Measurements from ENCODE around the gene CLEC16A. TPM values are rescaled to one million over a fixed set of nuclear protein-coding genes. Genes with fewer than 3 reads are reported as not detected.

Gene CLEC16A
- total and polyA plus RNA-seq, 2 experiments from 2014 or later, result 9.9 to 24.1 TPM

GRCh38 chr16:11003141-11003540 is 58.8 kb downstream of the CLEC16A start:
- Mint-ChIP-seq H3K36me3 (ENCODE audit: low read depth) (peaks cover 3% of the 10 kb centered on the region; the same call in 1 of the 3 replicates), H3K4me3 (no peak overlapping the region), H3K9me3 (no peaks in the 10 kb centered on the region), H3K4me1 (peaks cover 6% of the 10 kb centered on the region), H3K27me3 (ENCODE audit: insufficient read depth, low read depth, poor library complexity) (peaks cover 2% of the 10 kb centered on the region), H3K27ac (no peak overlapping the region)
- Histone ChIP-seq H3K4me3 (no peak overlapping the region), H3F3A (replicated peaks; ENCODE audit: low read depth) (no peaks in the 10 kb centered on the region), H3K36me3 (ENCODE audit: insufficient read depth) (no peaks in the 10 kb centered on the region), H3K27ac (ENCODE audit: low read depth) (no peak overlapping the region), H3K4me2 (no peak overlapping the region), H2AFZ (no peak overlapping the region), H3K9me2 (ENCODE audit: insufficient read depth) (no peaks in the 10 kb centered on the region), H3K79me2 (replicated peaks; ENCODE audit: insufficient read depth) (no peaks in the 10 kb centered on the region), H4K20me1 (replicated peaks; ENCODE audit: insufficient read depth) (peaks cover 5% of the 10 kb centered on the region; the same call in 1 of the 2 replicates), H3K27me3 (ENCODE audit: insufficient read depth) (no peaks in the 10 kb centered on the region), H3K4me1 (ENCODE audit: insufficient read depth) (no peaks in the 10 kb centered on the region)
- no peak for TF ChIP-seq CTCF (conservative IDR thresholded peaks at IDR 0.05; ENCODE audit: low read depth in 2 of 2)
- TF ChIP-seq EZH2 (IDR thresholded peaks at IDR 0.05; ENCODE audit: low read depth, unreplicated experiment), result no peak
- TF ChIP-seq STAT1 (IDR thresholded peaks at IDR 0.05; ENCODE audit: unreplicated experiment), result no peak
- TF ChIP-seq POLR2AphosphoS5 (IDR thresholded peaks at IDR 0.05; ENCODE audit: low read depth), result no peak
- TF ChIP-seq CREB1 (CRISPR knock-in tag; IDR thresholded peaks at IDR 0.05; ENCODE audit: low read depth), result no peak
- TF ChIP-seq ZNF331 (CRISPR knock-in tag; IDR thresholded peaks at IDR 0.05; ENCODE audit: low read depth), result no peak
- ATAC-seq (no peak), DNase-seq (ENCODE audit: low spot score) (no peak)

GRCh38 chr16:11004351-11004750 is 60.0 kb downstream of the CLEC16A start:
- no peak overlapping the region for H3K4me3 Mint-ChIP-seq
- TF ChIP-seq CREB1 (CRISPR knock-in tag; IDR thresholded peaks at IDR 0.05; ENCODE audit: low read depth) (no peak), REST (IDR thresholded peaks at IDR 0.05; ENCODE audit: unreplicated experiment) (no peak), EZH2phosphoT487 (IDR thresholded peaks at IDR 0.05; ENCODE audit: unreplicated experiment) (no peak), ZNF462 (CRISPR knock-in tag; IDR thresholded peaks at IDR 0.05) (no peak), ZNF114 (CRISPR knock-in tag; IDR thresholded peaks at IDR 0.05) (no peak), EZH2 (IDR thresholded peaks at IDR 0.05; ENCODE audit: low read depth, unreplicated experiment) (no peak), STAT1 (IDR thresholded peaks at IDR 0.05; ENCODE audit: unreplicated experiment) (no peak), POLR2AphosphoS5 (IDR thresholded peaks at IDR 0.05; ENCODE audit: low read depth) (no peak), NANOG (IDR thresholded peaks at IDR 0.05; ENCODE audit: borderline replicate concordance) (no peak)

More at GRCh38 chr16:11004351-11004750, 60.0 kb downstream of the CLEC16A start:
- H3K36me3 Mint-ChIP-seq (ENCODE audit: low read depth), result peaks cover 6% of the 10 kb centered on the region; the same call in 2 of the 3 replicates
- Histone ChIP-seq H4K20me1 (replicated peaks; ENCODE audit: insufficient read depth) (peaks cover 5% of the 10 kb centered on the region; the same call in 1 of the 2 replicates), H3K4me2 (no peak overlapping the region), H3K79me2 (replicated peaks; ENCODE audit: insufficient read depth) (no peaks in the 10 kb centered on the region), H3K27me3 (ENCODE audit: insufficient read depth) (no peaks in the 10 kb centered on the region), H3F3A (replicated peaks; ENCODE audit: low read depth) (no peaks in the 10 kb centered on the region), H3K36me3 (ENCODE audit: insufficient read depth) (no peaks in the 10 kb centered on the region), H3K4me3 (no peak overlapping the region), H3K27ac (ENCODE audit: low read depth) (no peak overlapping the region), H3K9me2 (ENCODE audit: insufficient read depth) (no peaks in the 10 kb centered on the region), H2AFZ (no peak overlapping the region), H3K4me1 (ENCODE audit: insufficient read depth) (no peaks in the 10 kb centered on the region)
- H3K4me1 Mint-ChIP-seq, result peaks cover 6% of the 10 kb centered on the region
- peaks cover 2% of the 10 kb centered on the region for H3K27me3 Mint-ChIP-seq (ENCODE audit: insufficient read depth, low read depth, poor library complexity)
- H3K27ac Mint-ChIP-seq, result no peak overlapping the region
- ATAC-seq, result no peak
- no peaks in the 10 kb centered on the region for H3K9me3 Mint-ChIP-seq
- DNase-seq (ENCODE audit: low spot score), result no peak

Measured in GM23338 (cell line).